Left lung (tissue), 10 donors: ENCODE data around the gene IKZF4. TPM values are rescaled to one million over a fixed set of nuclear protein-coding genes. Genes with fewer than 3 reads are reported as not detected.
"Not testable (repeated sequence)": the region's sequence is repeated elsewhere in the genome, so short reads cannot be mapped to it uniquely, and the experiment has no call there.

Experiments
- ATAC-seq: fragments of 200-7000 bp; cut with Tn5 transposase; one replicate; pipeline ENCODE4 v1.9.1; 2020; ENCODE audit warnings: moderate library complexity
- DNase-seq, 4 donors: peaks; one replicate each; pipeline ENCODE4 v3.0.0-alpha.2; 2013 to 2020
- H3K27ac ChIP-seq, 2 donors: fragments of 200-600 bp; sonication (generic) in 1 of 2; one replicate each; pipeline versions ENCODE4 v1.5.0 to v1.8.0; 2020 to 2021
- H3K27me3 ChIP-seq, 2 donors: fragments of 200-600 bp; sonication (generic) in 1 of 2; one replicate each; pipeline versions ENCODE4 v1.5.0 to v1.8.0; 2020 to 2021
- H3K36me3 ChIP-seq, 2 donors: fragments of 200-600 bp; sonication (generic) in 1 of 2; one replicate each; pipeline versions ENCODE4 v1.5.0 to v1.8.0; 2020 to 2021
- H3K4me1 ChIP-seq, 2 donors: fragments of 200-600 bp; one replicate each; pipeline ENCODE4 v1.8.0; 2021
- H3K4me3 ChIP-seq, 2 donors: fragments of 200-600 bp; sonication (generic) in 1 of 2; one replicate each; pipeline versions ENCODE4 v1.5.0 to v1.8.0; 2020 to 2021; ENCODE audit warnings: mild to moderate bottlenecking in 1 of 2
- H3K9me3 ChIP-seq, 2 donors: fragments of 200-600 bp; sonication (generic) in 1 of 2; one replicate each; pipeline versions ENCODE4 v1.5.0 to v1.8.0; 2020 to 2021
- CTCF ChIP-seq, 2 donors: fragments of 200-600 bp; sonication (generic) in 1 of 2; IDR thresholded peaks; one replicate each; pipeline versions ENCODE4 v1.5.0 to v1.8.0; 2021; ENCODE audit warnings: antibody characterized with exemption in 2 of 2
- intact Hi-C, 2 donors: fragments of 100-400 bp; cut with DNase I; formaldehyde crosslinking; loops; one replicate each; pipeline versions ENCODE4 v1.11.2 to v1.14.2; 2022
- polyA plus RNA-seq, 6 donors: library from polyadenylated mRNA; unstranded; fragments of 120-200 nt; gene quantifications; one replicate each; pipeline ENCODE4 v1.2.1, GENCODE V29; 2013; ENCODE audit not compliant: insufficient read length in 6 of 6
- total RNA-seq, 2 donors: library from RNA; stranded (reverse); fragmentation: NEBNext Ultra II Directional; extraction: Animal tissue kit (Norgen Biotek cat#: 25700); gene quantifications; one replicate each; pipeline ENCODE4 v1.2.1, GENCODE V29; 2021
- donor health status: DM: no; HTN: yes; CAD: no.
- donor health status: DM: no; HTN: no; CAD: no.

IKZF4 gene
- total and polyA plus RNA-seq, 8 donors = 7.5 to 28.3 (median 23.4) TPM

- Histone ChIP-seq H3K27me3 (no peaks in the 10 kb centered on the region), H3K36me3 (peaks cover 0 to 32% of the 10 kb centered on the region in 2 donors), H3K4me3 (no peak overlapping the region), H3K9me3 (no peaks in the 10 kb centered on the region), H3K27ac (no peak overlapping the region), H3K4me1 (peaks cover 9 to 23% of the 10 kb centered on the region in 2 donors)
- no peak for TF ChIP-seq CTCF (IDR thresholded peaks at IDR 0.05)
- DNase-seq (no peak), ATAC-seq (no peak)
- intact Hi-C loops = no loop called here
Observed at GRCh38 chr12:56046027-56046780, 25.4 kb downstream of the IKZF4 start.

- intact Hi-C loops = no loop called here
- Histone ChIP-seq H3K4me3 (no peak overlapping the region), H3K27me3 (no peaks in the 10 kb centered on the region), H3K27ac (no peak overlapping the region), H3K36me3 (no peaks in the 10 kb centered on the region), H3K9me3 (no peaks in the 10 kb centered on the region), H3K4me1 (no peaks in the 10 kb centered on the region)
- DNase-seq = no peak
- ATAC-seq = no peak
- TF ChIP-seq CTCF (IDR thresholded peaks at IDR 0.05) = no peak
Observed at GRCh38 chr12:56053407-56053893, 32.6 kb downstream of the IKZF4 start.

GRCh38 chr12:56059964-56060363 lies 39.1 kb downstream of the IKZF4 start:
- H3K27ac ChIP-seq, H3K27me3 ChIP-seq, H3K9me3 ChIP-seq, H3K36me3 ChIP-seq, H3K4me3 ChIP-seq, DNase-seq, ATAC-seq, intact Hi-C loops, H3K4me1 ChIP-seq: not testable (repeated sequence)

- Histone ChIP-seq H3K4me3 (no peak overlapping the region), H3K27ac (no peak overlapping the region), H3K9me3 (no peaks in the 10 kb centered on the region), H3K4me1 (no peaks in the 10 kb centered on the region), H3K27me3 (no peaks in the 10 kb centered on the region), H3K36me3 (no peaks in the 10 kb centered on the region)
- no peak for ATAC-seq
- TF ChIP-seq CTCF (IDR thresholded peaks at IDR 0.05) = no peak
- DNase-seq = no peak
- intact Hi-C loops = no loop called here
Observed at GRCh38 chr12:56061982-56062381, 41.1 kb downstream of the IKZF4 start.

- H3K36me3 ChIP-seq = no peaks in the 10 kb centered on the region
Observed at GRCh38 chr12:56062996-56063395, 42.2 kb downstream of the IKZF4 start.

More at GRCh38 chr12:56062996-56063395, 42.2 kb downstream of the IKZF4 start:
- no peak for ATAC-seq
- H3K4me1 ChIP-seq = no peaks in the 10 kb centered on the region
- no peaks in the 10 kb centered on the region for H3K9me3 ChIP-seq
- no peaks in the 10 kb centered on the region for H3K27me3 ChIP-seq
- no peak overlapping the region for H3K27ac ChIP-seq
- no peak for DNase-seq
- intact Hi-C loops = no loop called here
- TF ChIP-seq CTCF (IDR thresholded peaks at IDR 0.05) = no peak
- H3K4me3 ChIP-seq = no peak overlapping the region
